ENCODE data around the gene OGFRL1. TPM values are rescaled to one million over a fixed set of nuclear protein-coding genes. Genes with fewer than 3 reads are reported as not detected.

The OGFRL1 gene
- total and polyA plus RNA-seq, 2 donors (not counting 1 experiment from before 2014, with no cell fraction given) = 6.4 to 31.6 TPM

DNA sequence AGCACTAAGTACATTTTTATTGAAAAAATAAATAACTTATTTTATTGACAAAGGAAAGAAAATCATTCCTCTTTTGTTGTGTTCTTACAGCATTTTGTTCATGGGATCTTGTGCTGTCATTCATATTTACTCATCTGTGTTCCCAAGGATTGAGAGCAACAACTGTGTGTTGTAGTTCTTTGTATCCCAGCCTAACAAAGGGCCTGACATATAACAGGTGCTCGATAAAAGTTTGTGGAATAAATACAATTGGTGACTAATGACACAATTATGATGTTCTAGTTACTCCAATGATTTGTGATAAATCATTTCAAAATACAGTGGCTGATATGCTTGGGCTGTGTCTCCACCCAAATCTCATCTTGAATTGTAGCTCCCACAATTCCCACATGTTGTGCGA is 7.9 kb upstream of the OGFRL1 start:
- intact Hi-C loops (cut with micrococcal nuclease) = loop anchor here (10.0 kb wide), 2 partner anchors 46 to 716 kb away; partner anchors contain the start of gene SDHAF4

DNA sequence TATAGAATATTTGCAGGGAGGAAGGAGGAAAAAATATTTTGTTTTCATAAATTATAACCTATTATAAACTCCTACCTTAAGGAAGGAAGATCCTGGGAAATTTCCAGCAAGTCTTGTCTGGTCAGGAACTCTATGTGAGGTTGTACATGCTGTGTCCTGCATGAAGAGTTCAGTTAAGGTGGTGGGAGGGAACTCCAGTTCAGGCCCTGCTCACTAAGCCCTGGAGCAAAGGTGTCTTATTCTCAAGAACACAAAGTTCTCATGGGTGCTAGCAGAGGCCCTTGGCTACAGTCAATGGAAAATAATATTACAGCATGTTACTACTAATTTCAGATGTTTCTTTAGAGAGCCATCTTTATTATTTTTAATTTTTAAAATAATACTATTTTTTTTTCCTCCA is 3.8 kb upstream of the OGFRL1 start:
- Mint-ChIP-seq H3K27ac (no peak overlapping the region), H3K27me3 (no peaks in the 10 kb centered on the region), H3K4me1 (peaks cover 24% of the 10 kb centered on the region), H3K4me3 (no peak overlapping the region), H3K9me3 (ENCODE audit: insufficient read depth) (peaks cover 2% of the 10 kb centered on the region)
- Histone ChIP-seq H3K4me2 (replicated peaks; ENCODE audit: low read depth, low read length, poor library complexity, severe bottlenecking) (no peak overlapping the region), H3K36me3 (replicated peaks in 1 of 2; ENCODE audit: control extremely low read depth in 1 of 2, control insufficient read depth in 1 of 2, extremely low read depth in 1 of 2, insufficient read depth in 2 of 2, low read length in 1 of 2) (no peaks in the 10 kb centered on the region), H3K79me2 (ENCODE audit: control insufficient read depth, insufficient read depth, low read length) (peaks cover 4% of the 10 kb centered on the region), H4K20me1 (ENCODE audit: control insufficient read depth, insufficient read depth, low read length, poor library complexity, severe bottlenecking) (no peaks in the 10 kb centered on the region), H3K27ac (ENCODE audit: low read length in 2 of 2) (no peak overlapping the region), H3K9ac (ENCODE audit: low read length) (no peak overlapping the region), H2AFZ (ENCODE audit: insufficient read depth, low read depth, low read length, poor library complexity, severe bottlenecking) (peak overlapping the region; percentile 7), H3K4me1 (ENCODE audit: control insufficient read depth in 2 of 2, insufficient read depth in 2 of 2, low read length in 2 of 2) (peaks cover 18 to 19% of the 10 kb centered on the region in 2 donors), H3K9me3 (ENCODE audit: control extremely low read depth in 1 of 3, control insufficient read depth in 2 of 3, insufficient read depth in 1 of 3, low read length in 2 of 3) (no peaks in the 10 kb centered on the region), H3K4me3 (ENCODE audit: control extremely low read depth in 1 of 5, extremely low read depth in 1 of 5, insufficient read depth in 1 of 5, low read depth in 2 of 5, low read length in 4 of 5) (no peak overlapping the region), H3K27me3 (replicated peaks in 1 of 4; ENCODE audit: control extremely low read depth in 1 of 4, control insufficient read depth in 3 of 4, insufficient read depth in 4 of 4, low read length in 3 of 4) (no peaks in the 10 kb centered on the region)
- intact Hi-C loops (cut with micrococcal nuclease) = loop anchor here (5.0 to 10.0 kb wide), 3 partner anchors 50 to 1487 kb away; partner anchors contain the start of genes LMBRD1 and SDHAF4
- TF ChIP-seq, protein P1, sequence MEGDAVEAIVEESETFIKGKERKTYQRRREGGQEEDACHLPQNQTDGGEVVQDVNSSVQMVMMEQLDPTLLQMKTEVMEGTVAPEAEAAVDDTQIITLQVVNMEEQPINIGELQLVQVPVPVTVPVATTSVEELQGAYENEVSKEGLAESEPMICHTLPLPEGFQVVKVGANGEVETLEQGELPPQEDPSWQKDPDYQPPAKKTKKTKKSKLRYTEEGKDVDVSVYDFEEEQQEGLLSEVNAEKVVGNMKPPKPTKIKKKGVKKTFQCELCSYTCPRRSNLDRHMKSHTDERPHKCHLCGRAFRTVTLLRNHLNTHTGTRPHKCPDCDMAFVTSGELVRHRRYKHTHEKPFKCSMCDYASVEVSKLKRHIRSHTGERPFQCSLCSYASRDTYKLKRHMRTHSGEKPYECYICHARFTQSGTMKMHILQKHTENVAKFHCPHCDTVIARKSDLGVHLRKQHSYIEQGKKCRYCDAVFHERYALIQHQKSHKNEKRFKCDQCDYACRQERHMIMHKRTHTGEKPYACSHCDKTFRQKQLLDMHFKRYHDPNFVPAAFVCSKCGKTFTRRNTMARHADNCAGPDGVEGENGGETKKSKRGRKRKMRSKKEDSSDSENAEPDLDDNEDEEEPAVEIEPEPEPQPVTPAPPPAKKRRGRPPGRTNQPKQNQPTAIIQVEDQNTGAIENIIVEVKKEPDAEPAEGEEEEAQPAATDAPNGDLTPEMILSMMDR (IDR thresholded peaks at IDR 0.05) = no peak
- no peak for TF ChIP-seq EZH2 (IDR thresholded peaks at IDR 0.05; ENCODE audit: borderline replicate concordance, insufficient read depth, low read depth, low read length, poor library complexity, severe bottlenecking)
- DNase-seq = no peak
- ChIA-PET POLR2A (no interaction called here), CTCF (interaction anchor here (5.8 kb wide), 1 partner anchor 93 kb away, joined by 66 read pairs; no protein-coding TSS in a partner anchor)
- no peak for ATAC-seq (ENCODE audit: low read depth)

More for the DNA sequence above, 7.9 kb upstream of the OGFRL1 start:
- Histone ChIP-seq H3K9ac (ENCODE audit: low read length) (no peak overlapping the region), H3K4me3 (ENCODE audit: control extremely low read depth in 1 of 5, extremely low read depth in 1 of 5, insufficient read depth in 1 of 5, low read depth in 2 of 5, low read length in 4 of 5) (no peak overlapping the region), H3K79me2 (ENCODE audit: control insufficient read depth, insufficient read depth, low read length) (no peaks in the 10 kb centered on the region), H3K9me3 (ENCODE audit: control extremely low read depth in 1 of 3, control insufficient read depth in 2 of 3, insufficient read depth in 1 of 3, low read length in 2 of 3) (no peaks in the 10 kb centered on the region), H4K20me1 (ENCODE audit: control insufficient read depth, insufficient read depth, low read length, poor library complexity, severe bottlenecking) (no peaks in the 10 kb centered on the region), H3K27me3 (replicated peaks in 1 of 4; ENCODE audit: control extremely low read depth in 1 of 4, control insufficient read depth in 3 of 4, insufficient read depth in 4 of 4, low read length in 3 of 4) (no peaks in the 10 kb centered on the region), H2AFZ (ENCODE audit: insufficient read depth, low read depth, low read length, poor library complexity, severe bottlenecking) (no peak overlapping the region), H3K27ac (ENCODE audit: low read length in 2 of 2) (no peak overlapping the region), H3K4me1 (ENCODE audit: control insufficient read depth in 2 of 2, insufficient read depth in 2 of 2, low read length in 2 of 2) (peaks cover 0 to 3% of the 10 kb centered on the region in 2 donors), H3K4me2 (replicated peaks; ENCODE audit: low read depth, low read length, poor library complexity, severe bottlenecking) (no peak overlapping the region), H3K36me3 (replicated peaks in 1 of 2; ENCODE audit: control extremely low read depth in 1 of 2, control insufficient read depth in 1 of 2, extremely low read depth in 1 of 2, insufficient read depth in 2 of 2, low read length in 1 of 2) (no peaks in the 10 kb centered on the region)
- WGBS (ENCODE audit: insufficient coverage) = no CpG with 5 or more reads among the region's 2 CpGs
- no peak for ATAC-seq (ENCODE audit: low read depth)
- Mint-ChIP-seq H3K27ac (no peak overlapping the region), H3K4me1 (peaks cover 14% of the 10 kb centered on the region), H3K9me3 (ENCODE audit: insufficient read depth) (peaks cover 2% of the 10 kb centered on the region), H3K4me3 (no peak overlapping the region), H3K27me3 (no peaks in the 10 kb centered on the region)
- DNase-seq = no peak
- POLR2A ChIA-PET = no interaction called here
- TF ChIP-seq, protein P1 (IDR thresholded peaks at IDR 0.05) = no peak
- TF ChIP-seq EZH2 (IDR thresholded peaks at IDR 0.05; ENCODE audit: borderline replicate concordance, insufficient read depth, low read depth, low read length, poor library complexity, severe bottlenecking) = no peak
- CTCF ChIA-PET = no interaction called here
